K562 (cell line): ENCODE measurements around the gene MC5R. TPM values are rescaled to one million over a fixed set of nuclear protein-coding genes. Genes with fewer than 3 reads are reported as not detected.

Experiments used
- ATAC-seq: fragments of 200-7000 bp; cut with Tn5 transposase; 3 replicates; pipeline ENCODE4 v1.9.1; 2020; ENCODE audit warnings: moderate library complexity
- BruUV-seq: library from RNA; stranded (reverse); fragments of 400-500 nt; replicated peaks from 2 replicates; lab custom pipeline; 2021; lab: Mats Ljungman, UMichigan
- CTCF ChIA-PET: fragments of 300-600 bp; formaldehyde crosslinking; extraction: SDS; loops from one replicate; lab custom pipeline; 2021; ENCODE audit warnings: low intra/inter-chr PET ratio; lab: Yijun Ruan, JAX
- POLR2A ChIA-PET: fragments of 300-600, 350-650 bp; sonication (Branson Sonifier 250); formaldehyde crosslinking; extraction: SDS; loops from one replicate; lab custom pipeline; 2021; ENCODE audit warnings: antibody characterized with exemption, inconsistent platforms; lab: Yijun Ruan, JAX
- DNase-seq, 4 experiments: peaks; one replicate each; pipeline versions ENCODE4 v3.0.0 to v3.0.0-alpha.2; 2011 to 2018; ENCODE audit warnings: low spot score in 3 of 4, mixed read lengths in 3 of 4; ENCODE audit errors: extremely low read depth in 1 of 4
- FAIRE-seq: peaks from 2 replicates; lab custom pipeline; 2011; peaks lifted over from hg19 to GRCh38; lab: Jason Lieb, UNC
- H2AFZ ChIP-seq: 2 replicates; pipeline ENCODE4 v1.6.0; 2011; ENCODE audit warnings: low read depth, low read length, control low read depth, inconsistent platforms
- H3K27ac ChIP-seq: fragments of 200-600 bp; 3 replicates; pipeline ENCODE4 v1.8.0; 2011; ENCODE audit warnings: low read depth, mild to moderate bottlenecking, control low read depth, inconsistent platforms, low read length, moderate library complexity, mixed read lengths; ENCODE audit errors: extremely low read depth
- H3K27me3 ChIP-seq, 2 experiments: fragments of 300-600 bp in 1 of 2; 2 replicates in 1 of 2; 3 replicates in 1 of 2; pipeline versions ENCODE4 v1.6.0 to v1.8.0; 2011; ENCODE audit warnings: inconsistent platforms in 2 of 2, low read length in 2 of 2, mild to moderate bottlenecking in 1 of 2, mixed read lengths in 1 of 2, moderate library complexity in 1 of 2; ENCODE audit not compliant: control insufficient read depth in 2 of 2, insufficient read depth in 2 of 2
- H3K36me3 ChIP-seq: fragments of 300-600 bp; 3 replicates; pipeline ENCODE4 v1.8.0; 2011; ENCODE audit warnings: mild to moderate bottlenecking, low read length, inconsistent platforms; ENCODE audit not compliant: control insufficient read depth, insufficient read depth
- H3K4me1 ChIP-seq, 2 experiments: fragments of 200-600 bp in 1 of 2; replicated peaks in 1 of 2; 2 replicates in 1 of 2; 3 replicates in 1 of 2; pipeline versions ENCODE4 v1.5.1 to v1.8.0; 2011; ENCODE audit warnings: inconsistent platforms in 2 of 2, low read length in 2 of 2, mild to moderate bottlenecking in 1 of 2, mixed read lengths in 1 of 2, moderate library complexity in 1 of 2; ENCODE audit not compliant: control insufficient read depth in 2 of 2, insufficient read depth in 2 of 2
- H3K4me2 ChIP-seq: 2 replicates; pipeline ENCODE4 v1.6.1; 2011; ENCODE audit warnings: low read length, control low read depth, inconsistent platforms, mixed read lengths; ENCODE audit not compliant: insufficient read depth
- H3K4me3 ChIP-seq: fragments of 200-600 bp; sonication (generic), shearing (Covaris generic); 2 replicates; pipeline ENCODE4 v1.5.1; 2016; ENCODE audit warnings: control low read depth, inconsistent platforms
- H3K79me2 ChIP-seq: fragments of 200-600 bp; 3 replicates; pipeline ENCODE4 v1.8.0; 2011; ENCODE audit warnings: low read length, inconsistent platforms; ENCODE audit not compliant: control insufficient read depth, insufficient read depth
- H3K9ac ChIP-seq, 2 experiments: 2 replicates each; pipeline versions ENCODE4 v1.6.0 to v1.6.1; 2011; ENCODE audit warnings: low read depth in 2 of 2, low read length in 2 of 2, control low read depth in 1 of 2, inconsistent platforms in 1 of 2, mild to moderate bottlenecking in 1 of 2, mixed read lengths in 1 of 2; ENCODE audit not compliant: insufficient read depth in 1 of 2
- H3K9me1 ChIP-seq: one replicate; pipeline ENCODE4 v1.6.0; 2011; ENCODE audit warnings: inconsistent platforms, mild to moderate bottlenecking, low read length, moderate library complexity; ENCODE audit not compliant: control insufficient read depth, insufficient read depth
- H3K9me3 ChIP-seq: replicated peaks from 2 replicates; pipeline ENCODE4 v1.5.1; 2011; ENCODE audit warnings: low read depth, low read length, inconsistent platforms; ENCODE audit not compliant: control insufficient read depth, insufficient read depth
- H4K20me1 ChIP-seq: replicated peaks from 2 replicates; pipeline ENCODE4 v1.6.1; 2011; ENCODE audit warnings: low read length, inconsistent platforms, mixed read lengths; ENCODE audit not compliant: control insufficient read depth, insufficient read depth
- CXXC5 ChIP-seq: fragments of 250-450 bp; sonication (Bioruptor Pico); IDR thresholded peaks from 2 replicates; pipeline ENCODE4 v1.8.0; 2022; ENCODE audit warnings: inconsistent platforms, mild to moderate bottlenecking, moderate library complexity
- GATA2 ChIP-seq: sonication (generic); formaldehyde crosslinking; IDR thresholded peaks from 2 replicates; pipeline ENCODE4 v1.4.0; 2020; ENCODE audit warnings: mild to moderate bottlenecking, missing genetic modification reagents
- RAD21 ChIP-seq, 2 experiments: fragments of 250-450 bp in 1 of 2; fragments of 450-650 bp in 1 of 2; sonication (Bioruptor Pico) in 1 of 2; formaldehyde crosslinking in 1 of 2; IDR thresholded peaks in 1 of 2; conservative IDR thresholded peaks in 1 of 2; 2 replicates each; pipeline versions ENCODE4 v1.4.0 to v1.8.0; 2020 to 2022; ENCODE audit warnings: mild to moderate bottlenecking in 2 of 2, moderate library complexity in 1 of 2
- WGBS: fragments of 100-300 bp; shearing (Covaris generic); methylation state at CpG from one replicate; pipeline ENCODE4 v1.1.6; 2016; ENCODE audit warnings: low coverage, mixed read lengths; ENCODE audit not compliant: insufficient coverage; ENCODE audit errors: missing lambda C conversion rate; 5-methylcytosine and 5-hydroxymethylcytosine counted together
- in situ Hi-C: fragments of 300-500 bp; cut with MboI; formaldehyde crosslinking; loops from 4 replicates; pipeline ENCODE4 v1.15.0; 2018; ENCODE audit warnings: inconsistent platforms, mixed read lengths
- intact Hi-C: fragments of 100-400 bp; cut with micrococcal nuclease; formaldehyde crosslinking; loops from 2 replicates; pipeline ENCODE4 v1.14.2; 2022
- polyA plus RNA-seq, 8 experiments: library from polyadenylated mRNA; depleted of rRNA in 4 of 8; stranded (reverse) in 5 of 8; unstranded in 3 of 8; fragments of >200 nt; fragmentation: Nextera tagmentation in 2 of 8; fragmentation: Illumina TruSeq in 1 of 8; extraction: Ambion mirVana in 2 of 8; extraction: Trizol in 1 of 8; gene quantifications; 2 replicates each; pipeline versions ENCODE4 v1.2.1 to v1.2.3, GENCODE V29; 2011 to 2014; ENCODE audit warnings: inconsistent platforms in 1 of 8, missing spikeins in 1 of 8
- total RNA-seq, 7 experiments: library from RNA; depleted of rRNA in 6 of 7; stranded (reverse); fragments of >200 nt in 6 of 7; fragmentation: Illumina TruSeq in 2 of 7; extraction: Trizol in 2 of 7; gene quantifications; 2 replicates each; pipeline versions ENCODE4 v1.2.1 to v1.2.3, GENCODE V29; 2011 to 2021; ENCODE audit warnings: low replicate concordance in 1 of 7
- TF ChIP-seq, protein P1 (sequence below), 2 experiments: IDR thresholded peaks; 2 replicates each; pipeline ENCODE4 v1.6.1; 2012; ENCODE audit warnings: improper control_type of control experiment in 2 of 2, low read depth in 2 of 2, low read length in 2 of 2, borderline replicate concordance in 1 of 2
- TF ChIP-seq, protein P2 (sequence below), 2 experiments: fragments of 450-650 bp; formaldehyde crosslinking in 1 of 2; IDR thresholded peaks; 2 replicates each; pipeline versions ENCODE4 v1.4.0 to v1.6.1; 2014 to 2020; ENCODE audit warnings: mild to moderate bottlenecking in 2 of 2, borderline replicate concordance in 1 of 2, low read depth in 1 of 2
- TF ChIP-seq, protein P3 (sequence below): fragments of 450-650 bp; IDR thresholded peaks from 2 replicates; pipeline ENCODE4 v1.7.0; 2016; ENCODE audit warnings: borderline replicate concordance

MC5R gene
- total and polyA plus RNA-seq, 9 of the 15 experiments (the other 6 are each of a cell fraction or from before 2014, with no cell fraction given) = not detected

DNA sequence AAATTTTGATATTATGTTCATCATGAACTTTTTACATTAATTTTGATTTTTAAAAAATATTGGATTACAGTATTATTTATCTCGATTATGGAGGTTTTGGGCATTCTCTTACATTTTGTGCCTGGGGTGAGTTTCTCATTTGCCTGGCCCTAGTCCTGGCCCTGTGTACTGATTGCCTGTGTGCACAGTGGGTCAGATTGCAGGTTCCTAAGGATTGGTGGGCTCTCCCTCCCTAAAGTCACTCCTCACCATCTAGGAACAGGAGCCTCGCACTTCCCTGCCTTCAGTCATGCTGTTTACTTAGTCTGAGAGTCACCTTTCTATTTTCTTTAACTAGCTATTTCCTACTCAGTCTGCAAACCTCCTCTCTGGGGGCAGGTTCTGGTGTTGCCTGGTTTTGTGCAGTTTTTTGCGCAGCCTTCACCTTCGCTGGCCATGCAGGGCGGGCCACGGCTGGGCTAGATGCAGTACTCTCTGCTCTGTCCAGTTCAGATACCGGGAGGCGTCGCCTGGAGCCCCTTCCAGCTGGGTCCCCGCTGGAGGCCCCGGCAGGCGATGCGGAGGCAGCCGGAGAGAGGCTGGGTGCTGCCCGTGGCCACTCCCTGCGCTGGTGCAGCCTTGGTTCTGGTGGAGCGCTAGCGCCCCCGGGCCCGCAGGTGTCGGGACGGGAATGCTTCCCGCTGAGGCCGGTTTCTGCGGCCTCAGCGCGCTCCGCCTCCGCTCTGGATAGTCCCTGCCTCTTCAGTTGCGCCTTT is 23.3 kb upstream of the MC5R start:
- Histone ChIP-seq H3K27ac (no peak overlapping the region), H2AFZ (no peak overlapping the region), H3K79me2 (no peaks in the 10 kb centered on the region), H3K27me3 (peaks cover 11 to 30% of the 10 kb centered on the region in 2 experiments; a peak in 4 of 5 replicates), H3K4me3 (no peak overlapping the region), H4K20me1 (no peaks in the 10 kb centered on the region), H3K9me1 (no peaks in the 10 kb centered on the region), H3K4me2 (no peak overlapping the region), H3K9me3 (no peaks in the 10 kb centered on the region), H3K36me3 (no peaks in the 10 kb centered on the region), H3K9ac (no peak overlapping the region; a peak in 1 of 4 replicates), H3K4me1 (peaks cover 0 to 9% of the 10 kb centered on the region in 2 experiments; a peak in 2 of 5 replicates)
- ChIA-PET POLR2A (no interaction called here), CTCF (interaction anchor here (0.7 to 1.3 kb wide), 3 partner anchors 141 to 243 kb away, joined by 3 read pairs; no protein-coding TSS in a partner anchor)
- 1% methylated on average over 29 of the region's 30 CpGs for WGBS
- DNase-seq (peak; percentile 31 to 56 (median 42)), ATAC-seq (peak; percentile 96), FAIRE-seq (no peak)
- BruUV-seq = no TSS peak
- in situ Hi-C loops (no loop called here), intact Hi-C loops (loop anchor here (5.0 kb wide), 1 partner anchor 243 kb away; no protein-coding TSS in a partner anchor)
- TF ChIP-seq RAD21 (CRISPR knock-in tag; conservative IDR thresholded peaks at IDR 0.05 in 1 of 2, IDR thresholded peaks at IDR 0.05 in 1 of 2) = peak; percentile 17 to 63; a peak in 3 of 4 replicates
- TF ChIP-seq, protein P1, sequence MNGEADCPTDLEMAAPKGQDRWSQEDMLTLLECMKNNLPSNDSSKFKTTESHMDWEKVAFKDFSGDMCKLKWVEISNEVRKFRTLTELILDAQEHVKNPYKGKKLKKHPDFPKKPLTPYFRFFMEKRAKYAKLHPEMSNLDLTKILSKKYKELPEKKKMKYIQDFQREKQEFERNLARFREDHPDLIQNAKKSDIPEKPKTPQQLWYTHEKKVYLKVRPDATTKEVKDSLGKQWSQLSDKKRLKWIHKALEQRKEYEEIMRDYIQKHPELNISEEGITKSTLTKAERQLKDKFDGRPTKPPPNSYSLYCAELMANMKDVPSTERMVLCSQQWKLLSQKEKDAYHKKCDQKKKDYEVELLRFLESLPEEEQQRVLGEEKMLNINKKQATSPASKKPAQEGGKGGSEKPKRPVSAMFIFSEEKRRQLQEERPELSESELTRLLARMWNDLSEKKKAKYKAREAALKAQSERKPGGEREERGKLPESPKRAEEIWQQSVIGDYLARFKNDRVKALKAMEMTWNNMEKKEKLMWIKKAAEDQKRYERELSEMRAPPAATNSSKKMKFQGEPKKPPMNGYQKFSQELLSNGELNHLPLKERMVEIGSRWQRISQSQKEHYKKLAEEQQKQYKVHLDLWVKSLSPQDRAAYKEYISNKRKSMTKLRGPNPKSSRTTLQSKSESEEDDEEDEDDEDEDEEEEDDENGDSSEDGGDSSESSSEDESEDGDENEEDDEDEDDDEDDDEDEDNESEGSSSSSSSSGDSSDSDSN (IDR thresholded peaks at IDR 0.05; ENCODE audit: borderline replicate concordance in 1 of 2, low read depth in 2 of 2, low read length in 2 of 2) = 0 out of 4 replicates have a peak, but pooled peaks of 1 of the 2 experiments have one; percentile 48
- TF ChIP-seq GATA2 (CRISPR knock-in tag) = no peak
- TF ChIP-seq, protein P2, sequence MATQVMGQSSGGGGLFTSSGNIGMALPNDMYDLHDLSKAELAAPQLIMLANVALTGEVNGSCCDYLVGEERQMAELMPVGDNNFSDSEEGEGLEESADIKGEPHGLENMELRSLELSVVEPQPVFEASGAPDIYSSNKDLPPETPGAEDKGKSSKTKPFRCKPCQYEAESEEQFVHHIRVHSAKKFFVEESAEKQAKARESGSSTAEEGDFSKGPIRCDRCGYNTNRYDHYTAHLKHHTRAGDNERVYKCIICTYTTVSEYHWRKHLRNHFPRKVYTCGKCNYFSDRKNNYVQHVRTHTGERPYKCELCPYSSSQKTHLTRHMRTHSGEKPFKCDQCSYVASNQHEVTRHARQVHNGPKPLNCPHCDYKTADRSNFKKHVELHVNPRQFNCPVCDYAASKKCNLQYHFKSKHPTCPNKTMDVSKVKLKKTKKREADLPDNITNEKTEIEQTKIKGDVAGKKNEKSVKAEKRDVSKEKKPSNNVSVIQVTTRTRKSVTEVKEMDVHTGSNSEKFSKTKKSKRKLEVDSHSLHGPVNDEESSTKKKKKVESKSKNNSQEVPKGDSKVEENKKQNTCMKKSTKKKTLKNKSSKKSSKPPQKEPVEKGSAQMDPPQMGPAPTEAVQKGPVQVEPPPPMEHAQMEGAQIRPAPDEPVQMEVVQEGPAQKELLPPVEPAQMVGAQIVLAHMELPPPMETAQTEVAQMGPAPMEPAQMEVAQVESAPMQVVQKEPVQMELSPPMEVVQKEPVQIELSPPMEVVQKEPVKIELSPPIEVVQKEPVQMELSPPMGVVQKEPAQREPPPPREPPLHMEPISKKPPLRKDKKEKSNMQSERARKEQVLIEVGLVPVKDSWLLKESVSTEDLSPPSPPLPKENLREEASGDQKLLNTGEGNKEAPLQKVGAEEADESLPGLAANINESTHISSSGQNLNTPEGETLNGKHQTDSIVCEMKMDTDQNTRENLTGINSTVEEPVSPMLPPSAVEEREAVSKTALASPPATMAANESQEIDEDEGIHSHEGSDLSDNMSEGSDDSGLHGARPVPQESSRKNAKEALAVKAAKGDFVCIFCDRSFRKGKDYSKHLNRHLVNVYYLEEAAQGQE (IDR thresholded peaks at IDR 0.05; ENCODE audit: borderline replicate concordance) = 0 out of 2 replicates have a peak, but pooled peaks have one; percentile 28
- TF ChIP-seq, protein P2 (CRISPR knock-in tag; IDR thresholded peaks at IDR 0.05; ENCODE audit: low read depth) = no peak
- TF ChIP-seq, protein P3, sequence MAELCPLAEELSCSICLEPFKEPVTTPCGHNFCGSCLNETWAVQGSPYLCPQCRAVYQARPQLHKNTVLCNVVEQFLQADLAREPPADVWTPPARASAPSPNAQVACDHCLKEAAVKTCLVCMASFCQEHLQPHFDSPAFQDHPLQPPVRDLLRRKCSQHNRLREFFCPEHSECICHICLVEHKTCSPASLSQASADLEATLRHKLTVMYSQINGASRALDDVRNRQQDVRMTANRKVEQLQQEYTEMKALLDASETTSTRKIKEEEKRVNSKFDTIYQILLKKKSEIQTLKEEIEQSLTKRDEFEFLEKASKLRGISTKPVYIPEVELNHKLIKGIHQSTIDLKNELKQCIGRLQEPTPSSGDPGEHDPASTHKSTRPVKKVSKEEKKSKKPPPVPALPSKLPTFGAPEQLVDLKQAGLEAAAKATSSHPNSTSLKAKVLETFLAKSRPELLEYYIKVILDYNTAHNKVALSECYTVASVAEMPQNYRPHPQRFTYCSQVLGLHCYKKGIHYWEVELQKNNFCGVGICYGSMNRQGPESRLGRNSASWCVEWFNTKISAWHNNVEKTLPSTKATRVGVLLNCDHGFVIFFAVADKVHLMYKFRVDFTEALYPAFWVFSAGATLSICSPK = no peak
- 0 out of 2 replicates have a peak, but pooled peaks have one; percentile 30 for TF ChIP-seq CXXC5 (CRISPR knock-in tag)
